Small intestine (tissue), 7 donors: ENCODE measurements around the gene B4GALT2. TPM values are rescaled to one million over a fixed set of nuclear protein-coding genes. Genes with fewer than 3 reads are reported as not detected.

Experiments used
- DNase-seq, 2 donors: peaks; one replicate each; pipeline versions ENCODE4 v3.0.0 to v3.0.0-alpha.2; 2013
- FAIRE-seq: peaks from 2 replicates; lab custom pipeline; 2012; peaks lifted over from hg19 to GRCh38; lab: Jason Lieb, UNC
- H3K27ac ChIP-seq, 3 donors: one replicate each; pipeline ENCODE4 v1.5.1; 2013; ENCODE audit warnings: low read length in 2 of 3, mild to moderate bottlenecking in 2 of 3, control low read depth in 1 of 3, inconsistent platforms in 1 of 3, low read depth in 1 of 3, moderate library complexity in 1 of 3
- H3K27me3 ChIP-seq, 3 donors: one replicate each; pipeline ENCODE4 v1.6.1; 2013; ENCODE audit warnings: low read length in 3 of 3, inconsistent platforms in 1 of 3; ENCODE audit not compliant: control insufficient read depth in 3 of 3, insufficient read depth in 3 of 3
- H3K36me3 ChIP-seq, 3 donors: one replicate each; pipeline ENCODE4 v1.6.1; 2013; ENCODE audit warnings: low read length in 3 of 3, inconsistent platforms in 1 of 3, low read depth in 1 of 3, mild to moderate bottlenecking in 1 of 3, moderate library complexity in 1 of 3; ENCODE audit not compliant: control insufficient read depth in 3 of 3, insufficient read depth in 2 of 3
- H3K4me1 ChIP-seq, 3 donors: one replicate each; pipeline ENCODE4 v1.6.1; 2013; ENCODE audit warnings: low read length in 2 of 3, inconsistent platforms in 1 of 3, low read depth in 1 of 3, mild to moderate bottlenecking in 1 of 3, moderate library complexity in 1 of 3; ENCODE audit not compliant: control insufficient read depth in 3 of 3, insufficient read depth in 2 of 3
- H3K4me3 ChIP-seq, 3 donors: one replicate each; pipeline ENCODE4 v1.5.1; 2013; ENCODE audit warnings: low read length in 3 of 3, control low read depth in 1 of 3, inconsistent platforms in 1 of 3, low read depth in 1 of 3, mild to moderate bottlenecking in 1 of 3, moderate library complexity in 1 of 3
- H3K9me3 ChIP-seq, 2 donors: one replicate each; pipeline ENCODE4 v1.6.1; 2013; ENCODE audit warnings: low read depth in 1 of 2, low read length in 1 of 2; ENCODE audit not compliant: control insufficient read depth in 2 of 2, insufficient read depth in 1 of 2
- WGBS, 3 donors: extraction: QIAGEN DNeasy Blood & Tissue Kit; methylation state at CpG; one replicate each; pipeline ENCODE4 v1.1.7; 2013; 5-methylcytosine and 5-hydroxymethylcytosine counted together
- polyA plus RNA-seq, 4 donors: library from polyadenylated mRNA; stranded (reverse) in 3 of 4; unstranded in 1 of 4; fragments of 200-250 nt in 3 of 4; fragments of 120-200 nt in 1 of 4; gene quantifications; one replicate each; pipeline versions ENCODE4 v1.2.1 to v1.2.3, GENCODE V29; 2013
- donor health status: healthy with polysubstance abuse.
- donor health status: control.
- donor health status: control.
- donor health status: Bipolar disorder and iron deficiency.
- donor health status: healthy.

The B4GALT2 gene
- polyA plus RNA-seq, 4 donors, result 8.9 to 34.6 (median 25.9) TPM

- H3K9me3 ChIP-seq, result no peaks in the 10 kb centered on the region
- H3K27ac ChIP-seq, result peak overlapping the region; percentile 86 to 95 (median 87)
- no peak for FAIRE-seq
- H3K36me3 ChIP-seq, result peaks cover 0 to 30% (median 1%) of the 10 kb centered on the region in 3 donors
- peaks cover 0 to 57% (median 4%) of the 10 kb centered on the region in 3 donors for H3K4me1 ChIP-seq
- no peaks in the 10 kb centered on the region for H3K27me3 ChIP-seq
- peak overlapping the region in 2 of 3 donors; percentile 49 to 67 for H3K4me3 ChIP-seq
- DNase-seq, result no peak
- 72 to 74% (median 72%) methylated on average over 19 of the region's 19 CpGs for WGBS, 3 donors
Observed at GRCh38 chr1:43990271-43991199, 11.5 kb downstream of the B4GALT2 start.

DNA sequence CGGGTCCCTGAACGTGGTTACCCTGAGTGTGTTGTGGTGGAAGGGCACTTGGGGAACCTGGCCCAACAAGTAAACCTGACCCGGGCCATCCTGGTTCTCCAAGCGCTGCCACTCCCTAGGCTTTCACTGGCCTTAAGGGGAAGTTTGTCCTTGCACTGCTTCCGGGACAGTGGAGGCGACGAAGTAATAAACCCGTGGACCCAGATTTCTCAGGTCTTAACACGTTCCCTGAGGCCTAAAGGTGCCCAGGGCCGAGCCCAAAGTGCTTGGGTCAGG is 12.1 kb downstream of the B4GALT2 start:
- Histone ChIP-seq H3K9me3 (no peaks in the 10 kb centered on the region), H3K4me3 (peak overlapping the region; percentile 49 to 67 (median 66)), H3K27me3 (no peaks in the 10 kb centered on the region), H3K36me3 (peaks cover 0 to 30% (median 0%) of the 10 kb centered on the region in 3 donors), H3K27ac (peak overlapping the region; percentile 86 to 95 (median 87)), H3K4me1 (peaks cover 0 to 51% (median 4%) of the 10 kb centered on the region in 3 donors)
- no peak for FAIRE-seq
- WGBS, 3 donors, result 1 to 2% (median 1%) methylated on average over 10 of the region's 10 CpGs
- no peak for DNase-seq

DNA sequence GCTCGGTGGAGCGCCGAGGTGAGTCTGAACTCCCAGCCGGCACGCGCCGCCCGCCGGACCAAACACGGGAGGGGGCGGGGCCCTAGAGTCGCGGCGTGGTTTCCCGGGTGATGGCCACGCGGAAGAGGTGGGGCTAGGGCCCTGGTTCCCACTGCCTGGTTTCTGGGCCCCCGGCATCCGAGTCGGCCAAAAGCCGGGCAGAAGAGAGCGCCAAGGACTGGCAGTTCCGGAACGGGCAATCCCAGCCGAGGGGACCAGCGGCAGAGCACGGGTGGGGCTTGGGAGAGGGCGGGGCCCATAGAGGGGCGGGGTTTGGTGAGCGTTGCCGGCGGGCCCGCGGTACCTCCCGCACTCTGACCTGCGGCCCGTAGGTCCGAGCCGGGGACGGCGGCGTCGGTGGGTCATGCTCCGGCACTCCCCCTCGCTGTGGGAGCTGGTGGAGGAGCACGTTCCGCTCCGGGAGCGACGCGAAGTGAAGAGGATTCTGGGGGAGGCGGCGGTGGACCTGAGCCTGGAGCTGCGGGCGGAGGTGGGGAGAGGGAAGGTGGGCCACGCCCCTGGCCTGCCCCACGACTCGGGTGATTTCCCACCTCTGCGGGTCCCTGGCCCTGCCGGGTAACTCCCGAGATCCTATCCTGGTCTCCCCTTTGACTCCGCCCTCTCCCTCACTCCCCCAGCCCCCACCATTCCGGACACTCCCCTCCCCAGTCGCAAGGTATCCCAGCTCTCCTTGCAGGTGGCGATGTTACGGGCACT is 12.6 kb downstream of the B4GALT2 start, which contains the start of gene CCDC24:
TSS of gene CCDC24 (plus strand) at position 124 of the 756 bp plus-strand sequence. CDS start at position 404, 280 bp downstream.
- peak within 1 kb of the TSS; percentile 86 to 95 (median 87) for H3K27ac ChIP-seq
- 0 to 2% (median 1%) methylated on average over 47 to 66 of the region's 66 CpGs for WGBS, 3 donors
- no peak for FAIRE-seq

GRCh38 chr1:43992232-43992995 is 13.4 kb downstream of the B4GALT2 start:
- no peaks in the 10 kb centered on the region for H3K9me3 ChIP-seq
- peak overlapping the region in 1 of 3 donors; percentile 87 for H3K27ac ChIP-seq
- peaks cover 0 to 32% (median 0%) of the 10 kb centered on the region in 3 donors for H3K36me3 ChIP-seq
- peaks cover 0 to 44% (median 4%) of the 10 kb centered on the region in 3 donors for H3K4me1 ChIP-seq
- FAIRE-seq (no peak), DNase-seq (peak in 1 of 2 donors; percentile 40)
- peak overlapping the region in 2 of 3 donors; percentile 49 to 67 for H3K4me3 ChIP-seq
- 43 to 45% (median 43%) methylated on average over 11 of the region's 11 CpGs for WGBS, 3 donors
- H3K27me3 ChIP-seq, result no peaks in the 10 kb centered on the region

More for the DNA sequence above, 12.6 kb downstream of the B4GALT2 start, which contains the start of gene CCDC24:
- Histone ChIP-seq H3K9me3 (no peaks in the 10 kb centered on the region), H3K4me3 (peak within 1 kb of the TSS; percentile 49 to 67 (median 66)), H3K36me3 (peaks cover 0 to 35% (median 0%) of the 10 kb centered on the region in 3 donors), H3K27me3 (no peaks in the 10 kb centered on the region), H3K4me1 (peaks cover 0 to 46% (median 4%) of the 10 kb centered on the region in 3 donors)
- peak; percentile 85 to 89 for DNase-seq

DNA sequence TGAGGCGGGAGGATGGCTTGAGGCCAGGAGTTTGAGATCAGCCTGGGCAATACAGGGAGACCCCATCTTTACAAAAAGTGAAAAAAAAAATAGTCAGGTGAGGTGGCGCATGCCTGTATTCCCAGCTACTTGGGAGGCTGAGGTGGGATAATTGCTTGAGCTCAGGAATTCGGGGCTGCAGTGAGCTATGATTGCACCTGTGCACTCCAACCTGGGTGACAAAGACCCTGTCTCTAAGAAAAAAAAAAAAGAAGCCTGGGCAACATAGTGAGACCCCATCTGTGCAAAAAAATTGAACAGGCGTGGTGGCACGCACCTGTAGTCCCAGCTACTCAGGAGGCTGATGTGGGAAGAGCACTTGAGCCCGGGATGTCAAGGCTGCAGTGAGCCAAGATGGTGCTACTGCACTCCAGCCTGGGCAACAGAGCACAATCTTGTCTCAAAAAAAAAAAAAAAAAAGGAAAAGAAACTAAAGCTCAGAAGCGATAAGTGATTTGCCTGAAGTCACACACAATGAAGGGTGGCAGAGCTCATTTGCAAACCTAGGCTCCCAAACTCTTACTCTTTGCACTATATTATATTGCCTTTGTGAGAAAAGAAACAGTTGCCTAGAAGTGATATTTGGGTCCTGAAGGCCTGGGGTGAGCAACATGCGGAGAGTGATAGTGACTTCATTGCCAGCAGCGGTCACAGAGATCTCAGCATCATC is 14.3 kb downstream of the B4GALT2 start:
- H3K27ac ChIP-seq, result peak overlapping the region in 1 of 3 donors; percentile 87
- no peaks in the 10 kb centered on the region for H3K9me3 ChIP-seq
- no peak for FAIRE-seq
- DNase-seq, result no peak
- H3K4me3 ChIP-seq, result no peak overlapping the region
- H3K4me1 ChIP-seq, result peaks cover 0 to 44% (median 4%) of the 10 kb centered on the region in 3 donors
- no peaks in the 10 kb centered on the region for H3K27me3 ChIP-seq
- 89 to 96% (median 91%) methylated on average over 9 of the region's 9 CpGs for WGBS, 3 donors
- peaks cover 0 to 33% (median 0%) of the 10 kb centered on the region in 3 donors for H3K36me3 ChIP-seq

DNA sequence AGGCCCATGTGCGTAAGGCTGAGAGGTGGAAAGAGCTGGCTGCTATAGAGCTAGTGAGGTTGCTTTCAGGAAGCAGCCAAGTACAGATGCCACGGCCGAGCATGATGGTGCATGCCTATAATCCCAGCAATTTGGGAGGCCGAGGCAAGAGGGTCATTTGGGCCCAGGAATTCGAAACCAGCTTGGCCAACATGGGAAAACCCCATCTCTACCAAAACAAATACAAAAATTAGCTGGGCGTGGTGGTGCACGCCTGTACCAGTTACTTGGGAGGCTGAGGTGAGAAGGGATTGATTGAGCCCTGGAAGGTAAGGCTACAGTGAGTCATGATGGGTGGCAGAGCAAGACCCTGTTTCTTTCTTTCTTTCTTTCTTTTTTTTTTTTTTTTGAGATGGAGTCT is 15.1 kb downstream of the B4GALT2 start:
- FAIRE-seq, result no peak
- Histone ChIP-seq H3K27me3 (no peaks in the 10 kb centered on the region), H3K4me1 (peaks cover 0 to 44% (median 4%) of the 10 kb centered on the region in 3 donors), H3K27ac (no peak overlapping the region), H3K36me3 (peaks cover 0 to 34% (median 0%) of the 10 kb centered on the region in 3 donors), H3K9me3 (no peaks in the 10 kb centered on the region), H3K4me3 (no peak overlapping the region)
- DNase-seq, result no peak
- 82 to 84% (median 82%) methylated on average over 7 of the region's 7 CpGs for WGBS, 3 donors
